HepG2 (cell line): ENCODE data around the gene SDC1. TPM values are rescaled to one million over a fixed set of nuclear protein-coding genes. Genes with fewer than 3 reads are reported as not detected.

Source experiments
- ATAD3A ChIP-seq: sonication (generic); formaldehyde crosslinking; IDR thresholded peaks from 2 replicates; pipeline ENCODE4 v1.4.0; 2020; ENCODE audit warnings: missing genetic modification reagents
- CENPX ChIP-seq: sonication (generic); formaldehyde crosslinking; IDR thresholded peaks from 2 replicates; pipeline ENCODE4 v1.9.0; 2021; ENCODE audit warnings: mild to moderate bottlenecking, missing genetic modification reagents, moderate library complexity
- CHCHD3 ChIP-seq: sonication (generic); formaldehyde crosslinking; IDR thresholded peaks from 2 replicates; pipeline ENCODE4 v1.8.0; 2022; ENCODE audit warnings: mild to moderate bottlenecking, missing genetic modification reagents, moderate library complexity
- CREM ChIP-seq, 2 experiments: sonication (generic) in 1 of 2; formaldehyde crosslinking in 1 of 2; IDR thresholded peaks; 2 replicates each; pipeline versions ENCODE4 v1.4.0 to v1.6.1; 2016 to 2020; ENCODE audit warnings: antibody characterized with exemption in 1 of 2, mild to moderate bottlenecking in 1 of 2, missing genetic modification reagents in 1 of 2
- FOXJ3 ChIP-seq: sonication (generic); formaldehyde crosslinking; IDR thresholded peaks from 2 replicates; pipeline ENCODE4 v1.4.0; 2020; ENCODE audit warnings: missing genetic modification reagents, mild to moderate bottlenecking, borderline replicate concordance
- KLF13 ChIP-seq: sonication (generic); formaldehyde crosslinking; IDR thresholded peaks from 2 replicates; pipeline ENCODE4 v1.4.0; 2020; ENCODE audit warnings: mild to moderate bottlenecking, missing genetic modification reagents
- MAF1 ChIP-seq: sonication (generic); formaldehyde crosslinking; IDR thresholded peaks from 2 replicates; pipeline ENCODE4 v1.5.0; 2020; ENCODE audit warnings: missing genetic modification reagents, borderline replicate concordance
- MED1 ChIP-seq: sonication (generic); formaldehyde crosslinking; IDR thresholded peaks from 2 replicates; pipeline ENCODE4 v1.4.0; 2020; ENCODE audit warnings: missing genetic modification reagents
- MLLT10 ChIP-seq: sonication (generic); formaldehyde crosslinking; IDR thresholded peaks from 2 replicates; pipeline ENCODE4 v1.4.0; 2020; ENCODE audit warnings: missing genetic modification reagents
- MTF2 ChIP-seq: sonication (generic); formaldehyde crosslinking; IDR thresholded peaks from 2 replicates; pipeline ENCODE4 v1.5.0; 2020; ENCODE audit warnings: missing genetic modification reagents, borderline replicate concordance
- NFE2L1 ChIP-seq: sonication (generic); formaldehyde crosslinking; IDR thresholded peaks from 2 replicates; pipeline ENCODE4 v1.4.0; 2020; ENCODE audit warnings: missing genetic modification reagents, mild to moderate bottlenecking, borderline replicate concordance
- NRL ChIP-seq: sonication (generic); formaldehyde crosslinking; IDR thresholded peaks from 2 replicates; pipeline ENCODE4 v1.5.0; 2020; ENCODE audit warnings: missing genetic modification reagents, mild to moderate bottlenecking, moderate library complexity, borderline replicate concordance
- SMAD3 ChIP-seq: sonication (generic); formaldehyde crosslinking; IDR thresholded peaks from 2 replicates; pipeline ENCODE4 v1.4.0; 2020; ENCODE audit warnings: missing genetic modification reagents
- SYNCRIP ChIP-seq: fragments of 200-400 bp; formaldehyde crosslinking; IDR thresholded peaks from 2 replicates; pipeline ENCODE4 v1.6.1; 2018; ENCODE audit warnings: mild to moderate bottlenecking, low read depth, low read length; ENCODE audit not compliant: insufficient read depth
- TBX3 ChIP-seq: fragments of 450-650 bp; IDR thresholded peaks from 2 replicates; pipeline ENCODE4 v1.6.1; 2017; ENCODE audit warnings: antibody characterized with exemption, mild to moderate bottlenecking, inconsistent platforms, borderline replicate concordance
- YEATS4 ChIP-seq: sonication (generic); formaldehyde crosslinking; IDR thresholded peaks from 2 replicates; pipeline ENCODE4 v1.4.0; 2020; ENCODE audit warnings: missing genetic modification reagents, borderline replicate concordance
- ZBTB38 ChIP-seq: sonication (generic); formaldehyde crosslinking; IDR thresholded peaks from 2 replicates; pipeline ENCODE4 v1.5.1; 2020; ENCODE audit warnings: mild to moderate bottlenecking, missing genetic modification reagents
- ZMAT3 ChIP-seq: sonication (generic); formaldehyde crosslinking; conservative IDR thresholded peaks from 2 replicates; pipeline ENCODE4 v1.7.0; 2021; ENCODE audit warnings: missing genetic modification reagents
- ZNF17 ChIP-seq: sonication (generic); formaldehyde crosslinking; IDR thresholded peaks from 2 replicates; pipeline ENCODE4 v1.5.0; 2020; ENCODE audit warnings: mild to moderate bottlenecking, missing genetic modification reagents
- ZNF24 ChIP-seq: fragments of 450-650 bp; IDR thresholded peaks from 2 replicates; pipeline ENCODE4 v1.6.1; 2017; ENCODE audit warnings: antibody characterized with exemption, mild to moderate bottlenecking
- ZNF274 ChIP-seq: sonication (generic); formaldehyde crosslinking; IDR thresholded peaks from 2 replicates; pipeline ENCODE4 v1.5.1; 2020; ENCODE audit warnings: mild to moderate bottlenecking, missing genetic modification reagents
- ZSCAN20 ChIP-seq: sonication (generic); formaldehyde crosslinking; IDR thresholded peaks from 2 replicates; pipeline ENCODE4 v1.4.0; 2020; ENCODE audit warnings: missing genetic modification reagents, mild to moderate bottlenecking, borderline replicate concordance
- polyA plus RNA-seq, 8 experiments: library from polyadenylated mRNA; depleted of rRNA in 3 of 8; stranded (reverse) in 7 of 8; unstranded in 1 of 8; fragments of >200 nt; fragmentation: Illumina TruSeq in 4 of 8; extraction: Trizol in 4 of 8; gene quantifications; 2 replicates each; pipeline versions ENCODE4 v1.2.1 to v1.2.3, GENCODE V29; 2011 to 2016; ENCODE audit warnings: low read depth in 4 of 8, missing spikeins in 1 of 8, mixed read lengths in 1 of 8; ENCODE audit not compliant: insufficient read depth in 1 of 8
- total RNA-seq, 5 experiments: library from RNA; depleted of rRNA; stranded (reverse); fragments of >200 nt; fragmentation: Illumina TruSeq; extraction: Trizol; gene quantifications; 2 replicates each; pipeline ENCODE4 v1.2.3, GENCODE V29; 2016; ENCODE audit warnings: low read depth in 1 of 5
- TF ChIP-seq, protein P1 (sequence below): sonication (generic); formaldehyde crosslinking; IDR thresholded peaks from 2 replicates; pipeline ENCODE4 v1.5.0; 2020; ENCODE audit warnings: mild to moderate bottlenecking, missing genetic modification reagents, borderline replicate concordance
- TF ChIP-seq, protein P2 (sequence below): sonication (generic); formaldehyde crosslinking; IDR thresholded peaks from 2 replicates; pipeline ENCODE4 v1.4.0; 2020; ENCODE audit warnings: mild to moderate bottlenecking, missing genetic modification reagents
- TF ChIP-seq, protein P3 (sequence below): sonication (generic); formaldehyde crosslinking; IDR thresholded peaks from 2 replicates; pipeline ENCODE4 v1.4.0; 2020; ENCODE audit warnings: low read depth, mild to moderate bottlenecking, missing genetic modification reagents
- TF ChIP-seq, protein P4 (sequence below): sonication (generic); formaldehyde crosslinking; IDR thresholded peaks from 2 replicates; pipeline ENCODE4 v1.4.0; 2020; ENCODE audit warnings: missing genetic modification reagents, mild to moderate bottlenecking, borderline replicate concordance

SDC1 gene
- total and polyA plus RNA-seq, 2 of the 13 experiments (the other 11 are each of a cell fraction or from before 2014, with no cell fraction given) = 108 to 119 TPM

DNA sequence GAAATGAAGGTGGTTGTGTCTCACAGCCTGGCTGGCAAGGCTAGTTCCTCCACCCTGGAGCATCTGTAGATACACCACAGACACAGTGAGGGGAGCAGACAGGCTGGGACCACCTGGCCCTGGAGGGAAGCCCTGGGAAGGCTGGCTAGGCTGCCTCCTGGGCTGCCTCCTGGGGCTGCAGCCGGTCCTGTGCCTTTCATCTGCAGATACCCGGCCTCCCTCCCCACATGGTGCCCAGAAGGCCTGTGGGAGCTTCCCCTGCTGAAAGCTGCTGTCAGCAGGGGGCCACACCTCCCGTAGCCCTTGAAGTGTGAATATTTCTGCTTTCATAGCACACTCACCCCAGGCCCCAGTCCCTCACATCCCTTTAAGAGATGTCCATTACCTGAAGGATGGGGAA is 37.6 kb downstream of the SDC1 start (continued):
- TF ChIP-seq ZNF274 (CRISPR knock-in tag) (peak; percentile 32; the same call in 1 of the 2 replicates), NRL (CRISPR knock-in tag) (no peak), ZMAT3 (CRISPR knock-in tag) (peak; percentile 37; the same call in 1 of the 2 replicates), MAF1 (CRISPR knock-in tag) (no peak), MLLT10 (CRISPR knock-in tag) (no peak), ATAD3A (CRISPR knock-in tag) (no peak), FOXJ3 (no peak), TBX3 (no peak), MTF2 (CRISPR knock-in tag) (no peak), SMAD3 (CRISPR knock-in tag) (no peak), CENPX (CRISPR knock-in tag) (no peak), CHCHD3 (CRISPR knock-in tag) (no peak), MED1 (CRISPR knock-in tag) (peak; percentile 40; the same call in 1 of the 2 replicates), ZSCAN20 (no peak), CREM (IDR thresholded peaks at IDR 0.05) (no peak), CREM (CRISPR knock-in tag; IDR thresholded peaks at IDR 0.05) (no peak), ZBTB38 (CRISPR knock-in tag) (no peak), SYNCRIP (no peak), NFE2L1 (CRISPR knock-in tag) (0 out of 2 replicates have a peak, but pooled peaks have one; percentile 41), ZNF24 (no peak), KLF13 (0 out of 2 replicates have a peak, but pooled peaks have one; percentile 31), ZNF17 (no peak), YEATS4 (no peak)
- TF ChIP-seq, protein P1, sequence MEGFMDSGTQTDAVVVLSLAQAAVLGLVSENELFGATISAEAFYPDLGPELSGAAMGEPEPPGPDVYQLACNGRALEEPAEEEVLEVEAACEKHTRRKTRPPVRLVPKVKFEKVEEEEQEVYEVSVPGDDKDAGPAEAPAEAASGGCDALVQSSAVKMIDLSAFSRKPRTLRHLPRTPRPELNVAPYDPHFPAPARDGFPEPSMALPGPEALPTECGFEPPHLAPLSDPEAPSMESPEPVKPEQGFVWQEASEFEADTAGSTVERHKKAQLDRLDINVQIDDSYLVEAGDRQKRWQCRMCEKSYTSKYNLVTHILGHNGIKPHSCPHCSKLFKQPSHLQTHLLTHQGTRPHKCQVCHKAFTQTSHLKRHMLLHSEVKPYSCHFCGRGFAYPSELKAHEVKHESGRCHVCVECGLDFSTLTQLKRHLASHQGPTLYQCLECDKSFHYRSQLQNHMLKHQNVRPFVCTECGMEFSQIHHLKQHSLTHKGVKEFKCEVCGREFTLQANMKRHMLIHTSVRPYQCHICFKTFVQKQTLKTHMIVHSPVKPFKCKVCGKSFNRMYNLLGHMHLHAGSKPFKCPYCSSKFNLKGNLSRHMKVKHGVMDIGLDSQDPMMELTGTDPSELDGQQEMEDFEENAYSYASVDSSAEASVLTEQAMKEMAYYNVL (CRISPR knock-in tag) = peak; percentile 71; the same call in 1 of the 2 replicates
- TF ChIP-seq, protein P2, sequence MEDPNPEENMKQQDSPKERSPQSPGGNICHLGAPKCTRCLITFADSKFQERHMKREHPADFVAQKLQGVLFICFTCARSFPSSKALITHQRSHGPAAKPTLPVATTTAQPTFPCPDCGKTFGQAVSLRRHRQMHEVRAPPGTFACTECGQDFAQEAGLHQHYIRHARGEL (CRISPR knock-in tag) = no peak
- TF ChIP-seq, protein P3, sequence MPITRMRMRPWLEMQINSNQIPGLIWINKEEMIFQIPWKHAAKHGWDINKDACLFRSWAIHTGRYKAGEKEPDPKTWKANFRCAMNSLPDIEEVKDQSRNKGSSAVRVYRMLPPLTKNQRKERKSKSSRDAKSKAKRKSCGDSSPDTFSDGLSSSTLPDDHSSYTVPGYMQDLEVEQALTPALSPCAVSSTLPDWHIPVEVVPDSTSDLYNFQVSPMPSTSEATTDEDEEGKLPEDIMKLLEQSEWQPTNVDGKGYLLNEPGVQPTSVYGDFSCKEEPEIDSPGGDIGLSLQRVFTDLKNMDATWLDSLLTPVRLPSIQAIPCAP (CRISPR knock-in tag) = no peak
- TF ChIP-seq, protein P4, sequence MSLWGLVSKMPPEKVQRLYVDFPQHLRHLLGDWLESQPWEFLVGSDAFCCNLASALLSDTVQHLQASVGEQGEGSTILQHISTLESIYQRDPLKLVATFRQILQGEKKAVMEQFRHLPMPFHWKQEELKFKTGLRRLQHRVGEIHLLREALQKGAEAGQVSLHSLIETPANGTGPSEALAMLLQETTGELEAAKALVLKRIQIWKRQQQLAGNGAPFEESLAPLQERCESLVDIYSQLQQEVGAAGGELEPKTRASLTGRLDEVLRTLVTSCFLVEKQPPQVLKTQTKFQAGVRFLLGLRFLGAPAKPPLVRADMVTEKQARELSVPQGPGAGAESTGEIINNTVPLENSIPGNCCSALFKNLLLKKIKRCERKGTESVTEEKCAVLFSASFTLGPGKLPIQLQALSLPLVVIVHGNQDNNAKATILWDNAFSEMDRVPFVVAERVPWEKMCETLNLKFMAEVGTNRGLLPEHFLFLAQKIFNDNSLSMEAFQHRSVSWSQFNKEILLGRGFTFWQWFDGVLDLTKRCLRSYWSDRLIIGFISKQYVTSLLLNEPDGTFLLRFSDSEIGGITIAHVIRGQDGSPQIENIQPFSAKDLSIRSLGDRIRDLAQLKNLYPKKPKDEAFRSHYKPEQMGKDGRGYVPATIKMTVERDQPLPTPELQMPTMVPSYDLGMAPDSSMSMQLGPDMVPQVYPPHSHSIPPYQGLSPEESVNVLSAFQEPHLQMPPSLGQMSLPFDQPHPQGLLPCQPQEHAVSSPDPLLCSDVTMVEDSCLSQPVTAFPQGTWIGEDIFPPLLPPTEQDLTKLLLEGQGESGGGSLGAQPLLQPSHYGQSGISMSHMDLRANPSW (CRISPR knock-in tag) = no peak
